K562 (cell line): ENCODE measurements around the gene DNAJB7. TPM values are rescaled to one million over a fixed set of nuclear protein-coding genes. Genes with fewer than 3 reads are reported as not detected.

Source experiments
- ATAC-seq: fragments of 200-7000 bp; cut with Tn5 transposase; 3 replicates; pipeline ENCODE4 v1.9.1; 2020; ENCODE audit warnings: moderate library complexity
- BruUV-seq: library from RNA; stranded (reverse); fragments of 400-500 nt; replicated peaks from 2 replicates; lab custom pipeline; 2021; lab: Mats Ljungman, UMichigan
- CTCF ChIA-PET: fragments of 300-600 bp; formaldehyde crosslinking; extraction: SDS; loops from one replicate; lab custom pipeline; 2021; ENCODE audit warnings: low intra/inter-chr PET ratio; lab: Yijun Ruan, JAX
- POLR2A ChIA-PET: fragments of 300-600, 350-650 bp; sonication (Branson Sonifier 250); formaldehyde crosslinking; extraction: SDS; loops from one replicate; lab custom pipeline; 2021; ENCODE audit warnings: antibody characterized with exemption, inconsistent platforms; lab: Yijun Ruan, JAX
- DNase-seq, 4 experiments: peaks; one replicate each; pipeline versions ENCODE4 v3.0.0 to v3.0.0-alpha.2; 2011 to 2018; ENCODE audit warnings: low spot score in 3 of 4, mixed read lengths in 3 of 4; ENCODE audit errors: extremely low read depth in 1 of 4
- FAIRE-seq: peaks from 2 replicates; lab custom pipeline; 2011; peaks lifted over from hg19 to GRCh38; lab: Jason Lieb, UNC
- H2AFZ ChIP-seq: 2 replicates; pipeline ENCODE4 v1.6.0; 2011; ENCODE audit warnings: low read depth, low read length, control low read depth, inconsistent platforms
- H3K27ac ChIP-seq: fragments of 200-600 bp; 3 replicates; pipeline ENCODE4 v1.8.0; 2011; ENCODE audit warnings: low read depth, mild to moderate bottlenecking, control low read depth, inconsistent platforms, low read length, moderate library complexity, mixed read lengths; ENCODE audit errors: extremely low read depth
- H3K27me3 ChIP-seq, 2 experiments: fragments of 300-600 bp in 1 of 2; 2 replicates in 1 of 2; 3 replicates in 1 of 2; pipeline versions ENCODE4 v1.6.0 to v1.8.0; 2011; ENCODE audit warnings: inconsistent platforms in 2 of 2, low read length in 2 of 2, mild to moderate bottlenecking in 1 of 2, mixed read lengths in 1 of 2, moderate library complexity in 1 of 2; ENCODE audit not compliant: control insufficient read depth in 2 of 2, insufficient read depth in 2 of 2
- H3K36me3 ChIP-seq: fragments of 300-600 bp; 3 replicates; pipeline ENCODE4 v1.8.0; 2011; ENCODE audit warnings: mild to moderate bottlenecking, low read length, inconsistent platforms; ENCODE audit not compliant: control insufficient read depth, insufficient read depth
- H3K4me1 ChIP-seq, 2 experiments: fragments of 200-600 bp in 1 of 2; replicated peaks in 1 of 2; 2 replicates in 1 of 2; 3 replicates in 1 of 2; pipeline versions ENCODE4 v1.5.1 to v1.8.0; 2011; ENCODE audit warnings: inconsistent platforms in 2 of 2, low read length in 2 of 2, mild to moderate bottlenecking in 1 of 2, mixed read lengths in 1 of 2, moderate library complexity in 1 of 2; ENCODE audit not compliant: control insufficient read depth in 2 of 2, insufficient read depth in 2 of 2
- H3K4me2 ChIP-seq: 2 replicates; pipeline ENCODE4 v1.6.1; 2011; ENCODE audit warnings: low read length, control low read depth, inconsistent platforms, mixed read lengths; ENCODE audit not compliant: insufficient read depth
- H3K4me3 ChIP-seq: fragments of 200-600 bp; sonication (generic), shearing (Covaris generic); 2 replicates; pipeline ENCODE4 v1.5.1; 2016; ENCODE audit warnings: control low read depth, inconsistent platforms
- H3K79me2 ChIP-seq: fragments of 200-600 bp; 3 replicates; pipeline ENCODE4 v1.8.0; 2011; ENCODE audit warnings: low read length, inconsistent platforms; ENCODE audit not compliant: control insufficient read depth, insufficient read depth
- H3K9ac ChIP-seq, 2 experiments: 2 replicates each; pipeline versions ENCODE4 v1.6.0 to v1.6.1; 2011; ENCODE audit warnings: low read depth in 2 of 2, low read length in 2 of 2, control low read depth in 1 of 2, inconsistent platforms in 1 of 2, mild to moderate bottlenecking in 1 of 2, mixed read lengths in 1 of 2; ENCODE audit not compliant: insufficient read depth in 1 of 2
- H3K9me1 ChIP-seq: one replicate; pipeline ENCODE4 v1.6.0; 2011; ENCODE audit warnings: inconsistent platforms, mild to moderate bottlenecking, low read length, moderate library complexity; ENCODE audit not compliant: control insufficient read depth, insufficient read depth
- H3K9me3 ChIP-seq: replicated peaks from 2 replicates; pipeline ENCODE4 v1.5.1; 2011; ENCODE audit warnings: low read depth, low read length, inconsistent platforms; ENCODE audit not compliant: control insufficient read depth, insufficient read depth
- H4K20me1 ChIP-seq: replicated peaks from 2 replicates; pipeline ENCODE4 v1.6.1; 2011; ENCODE audit warnings: low read length, inconsistent platforms, mixed read lengths; ENCODE audit not compliant: control insufficient read depth, insufficient read depth
- BCOR ChIP-seq: fragments of 450-650 bp; IDR thresholded peaks from 2 replicates; pipeline ENCODE4 v1.6.1; 2016
- E2F4 ChIP-seq: sonication (generic); formaldehyde crosslinking; IDR thresholded peaks from 2 replicates; pipeline ENCODE4 v1.8.0; 2022; ENCODE audit warnings: mild to moderate bottlenecking, low read depth, missing genetic modification reagents
- HDAC3 ChIP-seq: fragments of 450-650 bp; IDR thresholded peaks from 2 replicates; pipeline ENCODE4 v1.6.1; 2018; ENCODE audit warnings: borderline replicate concordance, mild to moderate bottlenecking, moderate library complexity; ENCODE audit not compliant: partially characterized antibody
- KAT8 ChIP-seq: fragments of 450-650 bp; IDR thresholded peaks from 2 replicates; pipeline ENCODE4 v1.6.1; 2016; ENCODE audit warnings: low read depth, mild to moderate bottlenecking
- POLR2G ChIP-seq: fragments of 200-400 bp; formaldehyde crosslinking; IDR thresholded peaks from 2 replicates; pipeline ENCODE4 v1.6.1; 2017; ENCODE audit warnings: low read depth, mild to moderate bottlenecking, antibody characterized with exemption, low read length, moderate library complexity
- SIN3B ChIP-seq: fragments of 450-650 bp; IDR thresholded peaks from 2 replicates; pipeline ENCODE4 v1.6.1; 2017; ENCODE audit warnings: low read depth, mild to moderate bottlenecking, moderate library complexity
- SUPT5H ChIP-seq: fragments of 450-650 bp; IDR thresholded peaks from 2 replicates; pipeline ENCODE4 v1.6.1; 2016
- ZNF197 ChIP-seq: fragments of 200-800 bp; sonication (Bioruptor generic); IDR thresholded peaks from 2 replicates; pipeline ENCODE4 v1.6.1; 2016; ENCODE audit warnings: low read depth, missing genetic modification characterization, missing compliant biosample characterization
- ZNF707 ChIP-seq: fragments of 250-450 bp; sonication (Bioruptor Pico); conservative IDR thresholded peaks from 2 replicates; pipeline ENCODE4 v1.8.0; 2022; ENCODE audit warnings: inconsistent platforms, mild to moderate bottlenecking, moderate library complexity
- WGBS: fragments of 100-300 bp; shearing (Covaris generic); methylation state at CpG from one replicate; pipeline ENCODE4 v1.1.6; 2016; ENCODE audit warnings: low coverage, mixed read lengths; ENCODE audit not compliant: insufficient coverage; ENCODE audit errors: missing lambda C conversion rate; 5-methylcytosine and 5-hydroxymethylcytosine counted together
- in situ Hi-C: fragments of 300-500 bp; cut with MboI; formaldehyde crosslinking; loops from 4 replicates; pipeline ENCODE4 v1.15.0; 2018; ENCODE audit warnings: inconsistent platforms, mixed read lengths
- intact Hi-C: fragments of 100-400 bp; cut with micrococcal nuclease; formaldehyde crosslinking; loops from 2 replicates; pipeline ENCODE4 v1.14.2; 2022
- polyA plus RNA-seq, 8 experiments: library from polyadenylated mRNA; depleted of rRNA in 4 of 8; stranded (reverse) in 5 of 8; unstranded in 3 of 8; fragments of >200 nt; fragmentation: Nextera tagmentation in 2 of 8; fragmentation: Illumina TruSeq in 1 of 8; extraction: Ambion mirVana in 2 of 8; extraction: Trizol in 1 of 8; gene quantifications; 2 replicates each; pipeline versions ENCODE4 v1.2.1 to v1.2.3, GENCODE V29; 2011 to 2014; ENCODE audit warnings: inconsistent platforms in 1 of 8, missing spikeins in 1 of 8
- total RNA-seq, 7 experiments: library from RNA; depleted of rRNA in 6 of 7; stranded (reverse); fragments of >200 nt in 6 of 7; fragmentation: Illumina TruSeq in 2 of 7; extraction: Trizol in 2 of 7; gene quantifications; 2 replicates each; pipeline versions ENCODE4 v1.2.1 to v1.2.3, GENCODE V29; 2011 to 2021; ENCODE audit warnings: low replicate concordance in 1 of 7

The DNAJB7 gene
- total and polyA plus RNA-seq, 9 of the 15 experiments (the other 6 are each of a cell fraction or from before 2014, with no cell fraction given), result 0.13 to 0.21 TPM; not detected in 7

DNA sequence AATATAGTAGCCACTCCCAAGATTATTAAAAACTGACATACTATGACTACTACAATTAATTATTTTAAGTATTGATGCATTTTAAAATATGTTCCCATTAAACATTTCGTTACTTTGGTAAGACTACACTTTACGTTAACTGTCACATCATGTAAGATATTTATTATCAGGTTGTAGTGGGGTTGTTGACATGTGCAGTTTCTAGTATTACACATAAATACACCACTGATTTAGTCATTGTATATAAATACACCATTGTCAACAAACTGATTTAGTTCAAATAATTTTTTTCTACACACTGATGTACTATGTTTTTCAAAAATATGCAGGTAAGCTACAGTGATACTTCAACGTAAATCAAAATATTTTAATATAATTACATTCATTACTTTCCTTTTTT is 17.0 kb downstream of the DNAJB7 start:
- no peaks in the 10 kb centered on the region for H3K27me3 ChIP-seq
- in situ Hi-C loops, result no loop called here
- ChIA-PET CTCF (no interaction called here), POLR2A (no interaction called here)
- ATAC-seq (no peak), DNase-seq (no peak), FAIRE-seq (no peak)
- no peaks in the 10 kb centered on the region; a peak in 1 of 5 replicates for H3K4me1 ChIP-seq
- intact Hi-C loops, result no loop called here
- no peak overlapping the region for H3K4me2 ChIP-seq
- no peaks in the 10 kb centered on the region for H3K9me1 ChIP-seq
- H3K36me3 ChIP-seq, result peaks cover 90% of the 10 kb centered on the region
- H3K9ac ChIP-seq, result no peak overlapping the region
- TF ChIP-seq E2F4 (CRISPR knock-in tag) (no peak), HDAC3 (no peak), KAT8 (no peak), POLR2G (no peak)
- no TSS peak for BruUV-seq
- no peak overlapping the region for H2AFZ ChIP-seq
- H4K20me1 ChIP-seq, result no peaks in the 10 kb centered on the region
- 94% methylated on average over 3 of the region's 3 CpGs for WGBS
- no peak overlapping the region for H3K4me3 ChIP-seq
- H3K9me3 ChIP-seq, result no peaks in the 10 kb centered on the region
- H3K27ac ChIP-seq, result no peak overlapping the region
- peaks cover 40% of the 10 kb centered on the region for H3K79me2 ChIP-seq

GRCh38 chr22:40838486-40838885 is 23.4 kb downstream of the DNAJB7 start:
- ChIA-PET CTCF (no interaction called here), POLR2A (interaction anchor here (0.9 to 1.0 kb wide), 2 partner anchors 8 to 12 kb away, joined by 3 read pairs; no protein-coding TSS in a partner anchor)
- intact Hi-C loops, result no loop called here
- in situ Hi-C loops, result no loop called here
- H3K4me3 ChIP-seq, result no peak overlapping the region
- no peak overlapping the region for H3K4me2 ChIP-seq
- H3K9ac ChIP-seq, result no peak overlapping the region
- no peaks in the 10 kb centered on the region; a peak in 1 of 5 replicates for H3K4me1 ChIP-seq
- no peak for DNase-seq
- H3K9me1 ChIP-seq, result no peaks in the 10 kb centered on the region
- H4K20me1 ChIP-seq, result no peaks in the 10 kb centered on the region
- BruUV-seq, result no TSS peak
- FAIRE-seq, result no peak
- WGBS, result 96% methylated on average over 2 of the region's 3 CpGs
- H3K36me3 ChIP-seq, result peaks cover 89% of the 10 kb centered on the region
- no peaks in the 10 kb centered on the region for H3K9me3 ChIP-seq
- no peak for ATAC-seq
- no peaks in the 10 kb centered on the region for H3K27me3 ChIP-seq
- no peak overlapping the region for H3K27ac ChIP-seq
- peaks cover 37% of the 10 kb centered on the region for H3K79me2 ChIP-seq
- no peak overlapping the region for H2AFZ ChIP-seq
- TF ChIP-seq ZNF197 (CRISPR knock-in tag) (no peak), SIN3B (no peak), BCOR (no peak), SUPT5H (no peak), ZNF707 (CRISPR knock-in tag) (no peak)
